HEK293 (cell line): ENCODE measurements around the gene SCO1.

Experiments used
- CTCF ChIA-PET: fragments of 350-600 bp; formaldehyde crosslinking; extraction: SDS; loops from one replicate; lab custom pipeline; 2021; ENCODE audit warnings: antibody characterized with exemption; lab: Yijun Ruan, JAX
- POLR2A ChIA-PET: fragments of 300-600 bp; formaldehyde crosslinking; extraction: SDS; loops from one replicate; lab custom pipeline; 2020; ENCODE audit warnings: antibody characterized with exemption, inconsistent platforms; lab: Yijun Ruan, JAX
- H3K27ac ChIP-seq: fragments of 200-500 bp; sonication (Bioruptor generic); 2 replicates; pipeline ENCODE4 v1.5.1; 2014; ENCODE audit warnings: low read depth, low read length, control low read depth, inconsistent platforms; ENCODE audit errors: extremely low read depth
- H3K36me3 ChIP-seq, 2 experiments: fragments of 200-500 bp in 1 of 2; sonication (Bioruptor generic) in 1 of 2; 1 replicate in 1 of 2; 2 replicates in 1 of 2; pipeline ENCODE4 v1.5.1; 2014 to 2017; ENCODE audit warnings: inconsistent platforms in 2 of 2, low read length in 2 of 2; ENCODE audit not compliant: control insufficient read depth in 2 of 2, insufficient read depth in 1 of 2
- H3K4me1 ChIP-seq: fragments of 200-500 bp; sonication (Bioruptor generic); 2 replicates; pipeline ENCODE4 v1.5.1; 2014; ENCODE audit warnings: mild to moderate bottlenecking, low read length, inconsistent platforms; ENCODE audit not compliant: control insufficient read depth, insufficient read depth
- H3K4me3 ChIP-seq: 2 replicates; pipeline ENCODE4 v1.5.1; 2011; ENCODE audit warnings: low read depth, mild to moderate bottlenecking, control low read depth, low read length, moderate library complexity
- H3K9me3 ChIP-seq: fragments of 200-500 bp; sonication (Bioruptor generic); 2 replicates; pipeline ENCODE4 v1.5.1; 2014; ENCODE audit warnings: low read depth, low read length, inconsistent platforms; ENCODE audit not compliant: control insufficient read depth, insufficient read depth
- BCL11A ChIP-seq: fragments of 450-650 bp; formaldehyde crosslinking; IDR thresholded peaks from 2 replicates; pipeline ENCODE4 v1.5.1; 2016; ENCODE audit warnings: low read depth, missing biosample characterization, missing genetic modification characterization
- GLIS2 ChIP-seq: fragments of 450-650 bp; formaldehyde crosslinking; IDR thresholded peaks from 2 replicates; pipeline ENCODE4 v1.5.1; 2016; ENCODE audit warnings: missing biosample characterization, missing genetic modification characterization
- SP2 ChIP-seq: fragments of 450-650 bp; formaldehyde crosslinking; IDR thresholded peaks from 2 replicates; pipeline ENCODE4 v1.5.1; 2016; ENCODE audit warnings: missing biosample characterization, missing genetic modification characterization
- ZBTB26 ChIP-seq: fragments of 450-650 bp; formaldehyde crosslinking; optimal IDR thresholded peaks from 2 replicates; pipeline ENCODE3; 2016; ENCODE audit warnings: missing biosample characterization, mild to moderate bottlenecking, missing genetic modification characterization
- ZIC2 ChIP-seq: fragments of 450-650 bp; formaldehyde crosslinking; IDR thresholded peaks from 2 replicates; pipeline ENCODE4 v1.5.1; 2016; ENCODE audit warnings: missing biosample characterization, missing genetic modification characterization
- ZNF174 ChIP-seq: fragments of 450-650 bp; formaldehyde crosslinking; IDR thresholded peaks from 2 replicates; pipeline ENCODE4 v1.5.0; 2017; ENCODE audit warnings: missing biosample characterization, mild to moderate bottlenecking, missing genetic modification characterization
- ZNF23 ChIP-seq: fragments of 450-650 bp; formaldehyde crosslinking; IDR thresholded peaks from 2 replicates; pipeline ENCODE4 v1.5.1; 2016; ENCODE audit warnings: missing biosample characterization, missing genetic modification characterization, borderline replicate concordance
- ZNF239 ChIP-seq: fragments of 450-650 bp; formaldehyde crosslinking; IDR thresholded peaks from 2 replicates; pipeline ENCODE4 v1.5.1; 2016; ENCODE audit warnings: missing biosample characterization, missing genetic modification characterization
- ZNF274 ChIP-seq, 2 experiments: fragments of 200-500 bp in 1 of 2; fragments of 450-650 bp in 1 of 2; sonication (Bioruptor generic) in 1 of 2; formaldehyde crosslinking in 1 of 2; IDR thresholded peaks; 2 replicates each; pipeline versions ENCODE4 v1.5.1 to v1.6.1; 2014 to 2016; ENCODE audit warnings: borderline replicate concordance in 1 of 2, inconsistent platforms in 1 of 2, low read length in 1 of 2, missing biosample characterization in 1 of 2, missing genetic modification characterization in 1 of 2
- ZNF292 ChIP-seq: fragments of 450-650 bp; formaldehyde crosslinking; IDR thresholded peaks from 2 replicates; pipeline ENCODE4 v1.5.1; 2016; ENCODE audit warnings: low read depth, missing biosample characterization, missing genetic modification characterization, borderline replicate concordance
- ZNF302 ChIP-seq: fragments of 450-650 bp; formaldehyde crosslinking; IDR thresholded peaks from 2 replicates; pipeline ENCODE4 v1.5.1; 2016; ENCODE audit warnings: missing biosample characterization, missing genetic modification characterization, low read depth
- ZNF350 ChIP-seq: fragments of 450-650 bp; formaldehyde crosslinking; IDR thresholded peaks from 2 replicates; pipeline ENCODE4 v1.5.0; 2017; ENCODE audit warnings: missing biosample characterization, mild to moderate bottlenecking, missing genetic modification characterization
- ZNF558 ChIP-seq: fragments of 450-650 bp; formaldehyde crosslinking; IDR thresholded peaks from 2 replicates; pipeline ENCODE4 v1.5.1; 2016; ENCODE audit warnings: missing biosample characterization, missing genetic modification characterization
- ZNF670 ChIP-seq: fragments of 450-650 bp; formaldehyde crosslinking; IDR thresholded peaks from 2 replicates; pipeline ENCODE4 v1.5.1; 2016; ENCODE audit warnings: missing biosample characterization, missing genetic modification characterization, low read depth
- ZNF76 ChIP-seq: fragments of 450-650 bp; formaldehyde crosslinking; IDR thresholded peaks from 2 replicates; pipeline ENCODE4; 2016; ENCODE audit warnings: low read depth, missing biosample characterization, missing genetic modification characterization, borderline replicate concordance
- ZNF777 ChIP-seq: fragments of 450-650 bp; formaldehyde crosslinking; IDR thresholded peaks from 2 replicates; pipeline ENCODE4 v1.5.1; 2017; ENCODE audit warnings: missing biosample characterization, missing genetic modification characterization, borderline replicate concordance
- ZNF791 ChIP-seq: fragments of 450-650 bp; formaldehyde crosslinking; IDR thresholded peaks from 2 replicates; pipeline ENCODE4 v1.5.1; 2016; ENCODE audit warnings: missing biosample characterization, missing genetic modification characterization
- ZNF837 ChIP-seq: fragments of 450-650 bp; formaldehyde crosslinking; IDR thresholded peaks from 2 replicates; pipeline ENCODE4 v1.5.1; 2016; ENCODE audit warnings: missing biosample characterization, missing genetic modification characterization
- ZSCAN30 ChIP-seq: fragments of 450-650 bp; IDR thresholded peaks from 2 replicates; pipeline ENCODE4 v1.5.1; 2018; ENCODE audit warnings: missing biosample characterization, mild to moderate bottlenecking, missing genetic modification characterization, moderate library complexity
- TF ChIP-seq, protein P1 (sequence below): fragments of 450-650 bp; formaldehyde crosslinking; IDR thresholded peaks from 2 replicates; pipeline ENCODE4 v1.5.1; 2017; ENCODE audit warnings: missing biosample characterization, missing genetic modification characterization
- TF ChIP-seq, protein P2 (sequence below): fragments of 450-650 bp; formaldehyde crosslinking; IDR thresholded peaks from 2 replicates; pipeline ENCODE4 v1.5.1; 2017; ENCODE audit warnings: missing biosample characterization, mild to moderate bottlenecking, missing genetic modification characterization, moderate library complexity
- TF ChIP-seq, protein P3 (sequence below): fragments of 450-650 bp; formaldehyde crosslinking; IDR thresholded peaks from 2 replicates; pipeline ENCODE4 v1.5.1; 2016; ENCODE audit warnings: missing biosample characterization, missing genetic modification characterization, borderline replicate concordance
- TF ChIP-seq, protein P4 (sequence below): fragments of 450-650 bp; formaldehyde crosslinking; IDR thresholded peaks from 2 replicates; pipeline ENCODE4 v1.5.1; 2016; ENCODE audit warnings: missing biosample characterization, missing genetic modification characterization

The SCO1 gene

GRCh38 chr17:10652984-10653659 is 44.2 kb downstream of the SCO1 start:
- POLR2A ChIA-PET: no interaction called here

DNA sequence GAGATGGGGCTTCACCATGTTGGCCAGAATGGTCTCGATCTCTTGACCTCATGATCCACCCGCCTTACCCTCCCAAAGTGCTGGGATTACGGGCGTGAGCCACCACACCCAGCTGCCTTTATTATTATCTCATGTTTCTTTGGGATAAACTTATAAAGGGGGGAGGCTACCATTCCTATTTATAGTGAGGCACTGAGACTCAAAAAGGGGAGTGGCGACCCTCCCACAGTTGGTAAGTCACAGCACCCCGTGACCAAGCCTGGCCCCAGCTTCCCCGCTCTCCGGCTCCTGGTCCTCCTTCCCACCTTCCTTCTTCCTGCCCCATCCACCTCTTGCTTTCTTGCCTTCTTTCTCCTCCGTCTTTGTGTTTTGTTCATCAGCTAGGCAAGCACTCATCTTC is 45.4 kb downstream of the SCO1 start:
- Histone ChIP-seq H3K36me3 (no peaks in the 10 kb centered on the region), H3K27ac (no peak overlapping the region), H3K4me3 (no peak overlapping the region), H3K9me3 (no peaks in the 10 kb centered on the region), H3K4me1 (no peaks in the 10 kb centered on the region)
- TF ChIP-seq ZNF292 (tag by site-specific recombination): no peak
- CTCF ChIA-PET: no interaction called here
- POLR2A ChIA-PET: no interaction called here

More at GRCh38 chr17:10652984-10653659, 44.2 kb downstream of the SCO1 start:
- Histone ChIP-seq H3K27ac (no peak overlapping the region), H3K4me3 (no peak overlapping the region), H3K36me3 (no peaks in the 10 kb centered on the region)
- CTCF ChIA-PET: interaction anchor here (1.0 kb wide), 1 partner anchor 101 kb away, joined by 5 read pairs; no protein-coding TSS in a partner anchor
- TF ChIP-seq, protein P1, sequence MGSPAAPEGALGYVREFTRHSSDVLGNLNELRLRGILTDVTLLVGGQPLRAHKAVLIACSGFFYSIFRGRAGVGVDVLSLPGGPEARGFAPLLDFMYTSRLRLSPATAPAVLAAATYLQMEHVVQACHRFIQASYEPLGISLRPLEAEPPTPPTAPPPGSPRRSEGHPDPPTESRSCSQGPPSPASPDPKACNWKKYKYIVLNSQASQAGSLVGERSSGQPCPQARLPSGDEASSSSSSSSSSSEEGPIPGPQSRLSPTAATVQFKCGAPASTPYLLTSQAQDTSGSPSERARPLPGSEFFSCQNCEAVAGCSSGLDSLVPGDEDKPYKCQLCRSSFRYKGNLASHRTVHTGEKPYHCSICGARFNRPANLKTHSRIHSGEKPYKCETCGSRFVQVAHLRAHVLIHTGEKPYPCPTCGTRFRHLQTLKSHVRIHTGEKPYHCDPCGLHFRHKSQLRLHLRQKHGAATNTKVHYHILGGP: no peak
- TF ChIP-seq ZNF791: no peak
- TF ChIP-seq ZNF837 (tag by site-specific recombination): no peak
- TF ChIP-seq SP2: no peak
- TF ChIP-seq ZNF274 (IDR thresholded peaks at IDR 0.05; ENCODE audit: low read length): no peak
- TF ChIP-seq ZNF274 (tag by site-specific recombination; IDR thresholded peaks at IDR 0.05; ENCODE audit: borderline replicate concordance): no peak
- no peak for TF ChIP-seq ZNF777 (tag by site-specific recombination)
- TF ChIP-seq, protein P2, sequence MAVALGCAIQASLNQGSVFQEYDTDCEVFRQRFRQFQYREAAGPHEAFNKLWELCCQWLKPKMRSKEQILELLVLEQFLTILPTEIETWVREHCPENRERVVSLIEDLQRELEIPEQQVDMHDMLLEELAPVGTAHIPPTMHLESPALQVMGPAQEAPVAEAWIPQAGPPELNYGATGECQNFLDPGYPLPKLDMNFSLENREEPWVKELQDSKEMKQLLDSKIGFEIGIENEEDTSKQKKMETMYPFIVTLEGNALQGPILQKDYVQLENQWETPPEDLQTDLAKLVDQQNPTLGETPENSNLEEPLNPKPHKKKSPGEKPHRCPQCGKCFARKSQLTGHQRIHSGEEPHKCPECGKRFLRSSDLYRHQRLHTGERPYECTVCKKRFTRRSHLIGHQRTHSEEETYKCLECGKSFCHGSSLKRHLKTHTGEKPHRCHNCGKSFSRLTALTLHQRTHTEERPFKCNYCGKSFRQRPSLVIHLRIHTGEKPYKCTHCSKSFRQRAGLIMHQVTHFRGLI: no peak
- TF ChIP-seq, all 188 proteins: peak for 0
- Histone ChIP-seq H3K9me3 (no peaks in the 10 kb centered on the region), H3K4me1 (no peaks in the 10 kb centered on the region)

GRCh38 chr17:10649602-10650001 is 47.7 kb downstream of the SCO1 start:
- CTCF ChIA-PET: interaction anchor here (0.6 to 1.4 kb wide), 10 partner anchors 12 to 675 kb away, joined by 3 to 5 read pairs (median 4); no protein-coding TSS in a partner anchor
- Histone ChIP-seq H3K9me3 (no peaks in the 10 kb centered on the region), H3K4me3 (no peak overlapping the region), H3K36me3 (peaks cover 0 to 8% of the 10 kb centered on the region in 2 experiments; a peak in 1 of 3 replicates), H3K27ac (no peak overlapping the region), H3K4me1 (no peaks in the 10 kb centered on the region)
- POLR2A ChIA-PET: no interaction called here
- TF ChIP-seq ZNF174 (no peak), BCL11A (tag by site-specific recombination) (no peak), ZNF302 (tag by site-specific recombination) (no peak), ZNF76 (no peak), ZBTB26 (tag by site-specific recombination) (no peak), ZIC2 (no peak), ZNF558 (no peak), ZNF23 (tag by site-specific recombination) (no peak), GLIS2 (no peak), ZNF670 (tag by site-specific recombination) (no peak), ZNF239 (tag by site-specific recombination) (no peak), ZSCAN30 (no peak), ZNF350 (no peak)
- TF ChIP-seq, protein P3, sequence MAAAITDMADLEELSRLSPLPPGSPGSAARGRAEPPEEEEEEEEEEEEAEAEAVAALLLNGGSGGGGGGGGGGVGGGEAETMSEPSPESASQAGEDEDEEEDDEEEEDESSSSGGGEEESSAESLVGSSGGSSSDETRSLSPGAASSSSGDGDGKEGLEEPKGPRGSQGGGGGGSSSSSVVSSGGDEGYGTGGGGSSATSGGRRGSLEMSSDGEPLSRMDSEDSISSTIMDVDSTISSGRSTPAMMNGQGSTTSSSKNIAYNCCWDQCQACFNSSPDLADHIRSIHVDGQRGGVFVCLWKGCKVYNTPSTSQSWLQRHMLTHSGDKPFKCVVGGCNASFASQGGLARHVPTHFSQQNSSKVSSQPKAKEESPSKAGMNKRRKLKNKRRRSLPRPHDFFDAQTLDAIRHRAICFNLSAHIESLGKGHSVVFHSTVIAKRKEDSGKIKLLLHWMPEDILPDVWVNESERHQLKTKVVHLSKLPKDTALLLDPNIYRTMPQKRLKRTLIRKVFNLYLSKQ: no peak
- TF ChIP-seq, protein P4, sequence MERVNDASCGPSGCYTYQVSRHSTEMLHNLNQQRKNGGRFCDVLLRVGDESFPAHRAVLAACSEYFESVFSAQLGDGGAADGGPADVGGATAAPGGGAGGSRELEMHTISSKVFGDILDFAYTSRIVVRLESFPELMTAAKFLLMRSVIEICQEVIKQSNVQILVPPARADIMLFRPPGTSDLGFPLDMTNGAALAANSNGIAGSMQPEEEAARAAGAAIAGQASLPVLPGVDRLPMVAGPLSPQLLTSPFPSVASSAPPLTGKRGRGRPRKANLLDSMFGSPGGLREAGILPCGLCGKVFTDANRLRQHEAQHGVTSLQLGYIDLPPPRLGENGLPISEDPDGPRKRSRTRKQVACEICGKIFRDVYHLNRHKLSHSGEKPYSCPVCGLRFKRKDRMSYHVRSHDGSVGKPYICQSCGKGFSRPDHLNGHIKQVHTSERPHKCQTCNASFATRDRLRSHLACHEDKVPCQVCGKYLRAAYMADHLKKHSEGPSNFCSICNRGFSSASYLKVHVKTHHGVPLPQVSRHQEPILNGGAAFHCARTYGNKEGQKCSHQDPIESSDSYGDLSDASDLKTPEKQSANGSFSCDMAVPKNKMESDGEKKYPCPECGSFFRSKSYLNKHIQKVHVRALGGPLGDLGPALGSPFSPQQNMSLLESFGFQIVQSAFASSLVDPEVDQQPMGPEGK: no peak
